GM23338 (cell line): ENCODE data around the gene PBXIP1. TPM values are rescaled to one million over a fixed set of nuclear protein-coding genes. Genes with fewer than 3 reads are reported as not detected.

Source experiments
- ATAC-seq: fragments of 200-7000 bp; cut with Tn5 transposase; 3 replicates; pipeline ENCODE4 v1.9.1; 2020
- DNase-seq: peaks from one replicate; pipeline ENCODE4 v3.0.0-alpha.2; 2015; ENCODE audit warnings: low spot score
- H2AFZ ChIP-seq: fragments of 200-600 bp; sonication (generic); 2 replicates; pipeline ENCODE4 v1.8.0; 2016; ENCODE audit warnings: antibody characterized with exemption, mild to moderate bottlenecking, moderate library complexity
- H3F3A ChIP-seq: fragments of 200-600 bp; sonication (generic); replicated peaks from 2 replicates; pipeline ENCODE4 v1.8.0; 2017; ENCODE audit warnings: antibody characterized with exemption, mixed run types, low read depth
- H3K27ac ChIP-seq: fragments of 200-600 bp; sonication (generic); 2 replicates; pipeline ENCODE4 v1.6.1; 2016; ENCODE audit warnings: low read depth
- H3K27me3 ChIP-seq: fragments of 200-600 bp; sonication (generic); 2 replicates; pipeline ENCODE4 v1.8.0; 2016; ENCODE audit warnings: mild to moderate bottlenecking, mixed run types, moderate library complexity; ENCODE audit not compliant: insufficient read depth
- H3K36me3 ChIP-seq: fragments of 200-600 bp; sonication (generic); 2 replicates; pipeline ENCODE4 v1.8.0; 2016; ENCODE audit warnings: mild to moderate bottlenecking; ENCODE audit not compliant: insufficient read depth
- H3K4me1 ChIP-seq: fragments of 200-600 bp; sonication (generic); 2 replicates; pipeline ENCODE4 v1.8.0; 2016; ENCODE audit warnings: mild to moderate bottlenecking, moderate library complexity; ENCODE audit not compliant: insufficient read depth
- H3K4me2 ChIP-seq: fragments of 200-600 bp; sonication (generic); 2 replicates; pipeline ENCODE4 v1.7.1; 2017; ENCODE audit warnings: mixed run types
- H3K4me3 ChIP-seq: fragments of 200-600 bp; sonication (generic); 2 replicates; pipeline ENCODE4 v1.6.1; 2016; ENCODE audit warnings: mixed run types
- H3K79me2 ChIP-seq: fragments of 200-600 bp; sonication (generic); replicated peaks from 2 replicates; pipeline ENCODE4 v1.8.0; 2017; ENCODE audit warnings: mild to moderate bottlenecking; ENCODE audit not compliant: insufficient read depth
- H3K9me2 ChIP-seq: fragments of 200-600 bp; sonication (generic); 2 replicates; pipeline ENCODE4 v1.8.0; 2017; ENCODE audit not compliant: insufficient read depth
- H4K20me1 ChIP-seq: fragments of 200-600 bp; sonication (generic); replicated peaks from 2 replicates; pipeline ENCODE4 v1.8.0; 2017; ENCODE audit warnings: mild to moderate bottlenecking; ENCODE audit not compliant: insufficient read depth
- H3K27ac Mint-ChIP-seq: 2 replicates; pipeline ENCODE4 v1.8.0; 2020; ENCODE audit warnings: inconsistent platforms, mild to moderate bottlenecking, moderate library complexity, mixed read lengths
- H3K27me3 Mint-ChIP-seq: 3 replicates; pipeline ENCODE4 v1.8.0; 2022; ENCODE audit warnings: low read depth, mild to moderate bottlenecking, moderate library complexity, mixed read lengths, inconsistent platforms; ENCODE audit not compliant: insufficient read depth, poor library complexity
- H3K36me3 Mint-ChIP-seq: 3 replicates; pipeline ENCODE4 v1.8.0; 2021; ENCODE audit warnings: low read depth, mild to moderate bottlenecking, inconsistent platforms, moderate library complexity, mixed read lengths
- H3K4me1 Mint-ChIP-seq: 3 replicates; pipeline ENCODE4 v1.8.0; 2020; ENCODE audit warnings: mild to moderate bottlenecking, inconsistent platforms, mixed read lengths
- H3K4me3 Mint-ChIP-seq: 3 replicates; pipeline ENCODE4 v1.8.0; 2021; ENCODE audit warnings: moderate library complexity, mild to moderate bottlenecking, inconsistent platforms, mixed read lengths
- H3K9me3 Mint-ChIP-seq: 3 replicates; pipeline ENCODE4 v1.8.0; 2020; ENCODE audit warnings: moderate library complexity, mild to moderate bottlenecking, inconsistent platforms, mixed read lengths
- EZH2 ChIP-seq: fragments of 200-600 bp; sonication (generic); IDR thresholded peaks from one replicate; pipeline ENCODE4 v1.8.0; 2017; ENCODE audit warnings: antibody characterized with exemption, mild to moderate bottlenecking, low read depth; ENCODE audit not compliant: unreplicated experiment
- JUNB ChIP-seq: IDR thresholded peaks from one replicate; pipeline ENCODE4 v1.6.1; 2016; ENCODE audit warnings: antibody characterized with exemption; ENCODE audit not compliant: unreplicated experiment
- POLR2AphosphoS5 ChIP-seq: IDR thresholded peaks from 2 replicates; pipeline ENCODE4 v1.6.1; 2016; ENCODE audit warnings: antibody characterized with exemption, low read depth
- ZNF114 ChIP-seq: fragments of 250-450 bp; sonication (Bioruptor Pico); IDR thresholded peaks from 2 replicates; pipeline ENCODE4 v1.5.0; 2020; ENCODE audit warnings: mild to moderate bottlenecking, moderate library complexity
- ZNF331 ChIP-seq: fragments of 250-450 bp; sonication (Bioruptor Pico); IDR thresholded peaks from 2 replicates; pipeline ENCODE4 v1.5.0; 2020; ENCODE audit warnings: low read depth, mild to moderate bottlenecking, moderate library complexity
- polyA plus RNA-seq: library from polyadenylated mRNA; unstranded; fragments of >200 nt; fragmentation: Nextera tagmentation; extraction: Ambion mirVana; gene quantifications from 2 replicates; pipeline ENCODE4 v1.2.1, GENCODE V29; 2016
- total RNA-seq: library from RNA; depleted of rRNA; stranded (reverse); fragments of >200 nt; shearing (Covaris generic); gene quantifications from 2 replicates; pipeline ENCODE4 v1.2.3, GENCODE V29; 2014
- TF ChIP-seq, protein P1 (sequence below): fragments of 250-450 bp; sonication (Bioruptor Pico); IDR thresholded peaks from 2 replicates; pipeline ENCODE4 v1.5.0; 2020; ENCODE audit warnings: mild to moderate bottlenecking, moderate library complexity

The PBXIP1 gene
- total and polyA plus RNA-seq, 2 experiments from 2014 or later: 7.0 to 31.8 TPM

DNA sequence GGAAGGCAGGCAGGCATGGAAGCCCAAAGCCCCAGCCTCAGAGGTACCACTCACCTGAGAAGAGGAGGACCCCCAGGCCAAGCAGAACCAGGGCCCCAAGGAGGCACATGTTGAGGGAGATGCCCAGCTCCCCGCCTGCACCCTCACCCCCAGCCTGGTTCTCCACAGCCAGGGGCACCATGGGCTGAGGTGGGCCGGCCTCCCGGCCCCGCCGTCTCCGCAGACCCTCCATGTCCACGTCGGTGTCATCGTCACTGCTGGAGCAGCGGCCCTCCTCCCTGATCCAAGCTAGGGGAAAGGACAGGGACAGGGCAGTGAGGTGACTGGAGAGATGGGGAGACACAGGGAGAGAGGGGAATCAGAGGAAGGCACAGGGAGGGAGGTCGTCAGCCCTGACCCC is 7.8 kb downstream of the PBXIP1 start:
- Histone ChIP-seq H3K4me2 (no peak overlapping the region), H2AFZ (no peak overlapping the region), H3K36me3 (no peaks in the 10 kb centered on the region), H3F3A (no peaks in the 10 kb centered on the region), H3K27me3 (no peaks in the 10 kb centered on the region), H3K9me2 (no peaks in the 10 kb centered on the region), H3K4me3 (no peak overlapping the region), H3K4me1 (peaks cover 3% of the 10 kb centered on the region; the same call in 1 of the 2 replicates), H3K79me2 (no peaks in the 10 kb centered on the region), H4K20me1 (no peaks in the 10 kb centered on the region), H3K27ac (no peak overlapping the region)
- DNase-seq (no peak), ATAC-seq (no peak)
- H3K27me3 Mint-ChIP-seq: peaks cover 8% of the 10 kb centered on the region
- no peak overlapping the region for H3K4me3 Mint-ChIP-seq
- no peaks in the 10 kb centered on the region for H3K9me3 Mint-ChIP-seq
- no peak for TF ChIP-seq JUNB
- TF ChIP-seq, protein P1, sequence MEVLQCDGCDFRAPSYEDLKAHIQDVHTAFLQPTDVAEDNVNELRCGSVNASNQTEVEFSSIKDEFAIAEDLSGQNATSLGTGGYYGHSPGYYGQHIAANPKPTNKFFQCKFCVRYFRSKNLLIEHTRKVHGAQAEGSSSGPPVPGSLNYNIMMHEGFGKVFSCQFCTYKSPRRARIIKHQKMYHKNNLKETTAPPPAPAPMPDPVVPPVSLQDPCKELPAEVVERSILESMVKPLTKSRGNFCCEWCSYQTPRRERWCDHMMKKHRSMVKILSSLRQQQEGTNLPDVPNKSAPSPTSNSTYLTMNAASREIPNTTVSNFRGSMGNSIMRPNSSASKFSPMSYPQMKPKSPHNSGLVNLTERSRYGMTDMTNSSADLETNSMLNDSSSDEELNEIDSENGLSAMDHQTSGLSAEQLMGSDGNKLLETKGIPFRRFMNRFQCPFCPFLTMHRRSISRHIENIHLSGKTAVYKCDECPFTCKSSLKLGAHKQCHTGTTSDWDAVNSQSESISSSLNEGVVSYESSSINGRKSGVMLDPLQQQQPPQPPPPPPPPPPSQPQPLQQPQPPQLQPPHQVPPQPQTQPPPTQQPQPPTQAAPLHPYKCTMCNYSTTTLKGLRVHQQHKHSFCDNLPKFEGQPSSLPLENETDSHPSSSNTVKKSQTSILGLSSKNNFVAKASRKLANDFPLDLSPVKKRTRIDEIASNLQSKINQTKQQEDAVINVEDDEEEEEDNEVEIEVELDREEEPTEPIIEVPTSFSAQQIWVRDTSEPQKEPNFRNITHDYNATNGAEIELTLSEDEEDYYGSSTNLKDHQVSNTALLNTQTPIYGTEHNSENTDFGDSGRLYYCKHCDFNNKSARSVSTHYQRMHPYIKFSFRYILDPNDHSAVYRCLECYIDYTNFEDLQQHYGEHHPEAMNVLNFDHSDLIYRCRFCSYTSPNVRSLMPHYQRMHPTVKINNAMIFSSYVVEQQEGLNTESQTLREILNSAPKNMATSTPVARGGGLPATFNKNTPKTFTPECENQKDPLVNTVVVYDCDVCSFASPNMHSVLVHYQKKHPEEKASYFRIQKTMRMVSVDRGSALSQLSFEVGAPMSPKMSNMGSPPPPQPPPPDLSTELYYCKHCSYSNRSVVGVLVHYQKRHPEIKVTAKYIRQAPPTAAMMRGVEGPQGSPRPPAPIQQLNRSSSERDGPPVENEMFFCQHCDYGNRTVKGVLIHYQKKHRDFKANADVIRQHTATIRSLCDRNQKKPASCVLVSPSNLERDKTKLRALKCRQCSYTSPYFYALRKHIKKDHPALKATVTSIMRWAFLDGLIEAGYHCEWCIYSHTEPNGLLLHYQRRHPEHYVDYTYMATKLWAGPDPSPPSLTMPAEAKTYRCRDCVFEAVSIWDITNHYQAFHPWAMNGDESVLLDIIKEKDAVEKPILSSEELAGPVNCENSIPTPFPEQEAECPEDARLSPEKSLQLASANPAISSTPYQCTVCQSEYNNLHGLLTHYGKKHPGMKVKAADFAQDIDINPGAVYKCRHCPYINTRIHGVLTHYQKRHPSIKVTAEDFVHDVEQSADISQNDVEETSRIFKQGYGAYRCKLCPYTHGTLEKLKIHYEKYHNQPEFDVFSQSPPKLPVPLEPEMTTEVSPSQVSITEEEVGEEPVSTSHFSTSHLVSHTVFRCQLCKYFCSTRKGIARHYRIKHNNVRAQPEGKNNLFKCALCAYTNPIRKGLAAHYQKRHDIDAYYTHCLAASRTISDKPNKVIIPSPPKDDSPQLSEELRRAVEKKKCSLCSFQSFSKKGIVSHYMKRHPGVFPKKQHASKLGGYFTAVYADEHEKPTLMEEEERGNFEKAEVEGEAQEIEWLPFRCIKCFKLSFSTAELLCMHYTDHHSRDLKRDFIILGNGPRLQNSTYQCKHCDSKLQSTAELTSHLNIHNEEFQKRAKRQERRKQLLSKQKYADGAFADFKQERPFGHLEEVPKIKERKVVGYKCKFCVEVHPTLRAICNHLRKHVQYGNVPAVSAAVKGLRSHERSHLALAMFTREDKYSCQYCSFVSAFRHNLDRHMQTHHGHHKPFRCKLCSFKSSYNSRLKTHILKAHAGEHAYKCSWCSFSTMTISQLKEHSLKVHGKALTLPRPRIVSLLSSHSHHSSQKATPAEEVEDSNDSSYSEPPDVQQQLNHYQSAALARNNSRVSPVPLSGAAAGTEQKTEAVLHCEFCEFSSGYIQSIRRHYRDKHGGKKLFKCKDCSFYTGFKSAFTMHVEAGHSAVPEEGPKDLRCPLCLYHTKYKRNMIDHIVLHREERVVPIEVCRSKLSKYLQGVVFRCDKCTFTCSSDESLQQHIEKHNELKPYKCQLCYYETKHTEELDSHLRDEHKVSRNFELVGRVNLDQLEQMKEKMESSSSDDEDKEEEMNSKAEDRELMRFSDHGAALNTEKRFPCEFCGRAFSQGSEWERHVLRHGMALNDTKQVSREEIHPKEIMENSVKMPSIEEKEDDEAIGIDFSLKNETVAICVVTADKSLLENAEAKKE (CRISPR knock-in tag): no peak
- TF ChIP-seq ZNF114 (CRISPR knock-in tag): no peak
- no peak for TF ChIP-seq ZNF331 (CRISPR knock-in tag)
- TF ChIP-seq EZH2: no peak
- TF ChIP-seq POLR2AphosphoS5: no peak
- no peak overlapping the region for H3K27ac Mint-ChIP-seq
- H3K36me3 Mint-ChIP-seq: no peaks in the 10 kb centered on the region; the same call in 2 of the 3 replicates
- peaks cover 15% of the 10 kb centered on the region; the same call in 2 of the 3 replicates for H3K4me1 Mint-ChIP-seq
